Measurements from ENCODE around the gene SLC6A18.

SLC6A18 gene

DNA sequence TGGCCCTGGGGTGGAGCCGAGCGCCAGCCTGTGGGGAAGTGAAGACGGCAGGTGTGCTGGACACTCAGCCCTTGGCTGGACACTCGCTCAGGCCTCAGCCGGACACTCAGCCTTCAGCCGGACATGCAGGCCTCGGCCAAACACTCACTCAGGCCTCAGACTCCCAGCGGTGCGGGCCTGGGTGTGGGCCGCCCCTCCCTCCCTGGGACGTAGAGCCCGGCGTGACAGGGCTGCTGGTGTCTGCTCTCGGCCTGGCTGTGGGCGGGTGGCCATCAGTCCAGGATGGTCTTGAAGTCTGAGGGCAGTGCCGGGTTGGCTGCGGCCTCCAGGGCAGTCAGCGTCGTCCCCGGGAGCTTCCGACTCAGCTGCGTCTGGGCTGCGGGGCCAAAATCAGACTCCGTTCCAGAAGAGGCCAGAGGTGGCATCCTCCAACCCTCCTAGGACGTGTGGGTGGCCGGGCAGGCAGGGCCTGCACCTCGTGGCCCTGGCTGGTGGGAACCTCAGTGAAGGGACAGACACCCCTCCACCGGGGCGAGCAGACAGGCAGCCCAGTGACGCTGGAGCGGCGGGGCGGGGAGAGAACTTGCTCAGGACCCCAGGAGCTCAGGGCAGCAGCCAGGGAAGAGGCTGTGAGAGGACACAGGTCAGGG, 28.4 kb downstream of the SLC6A18 start:
- H3K4me3 ChIP-seq (ENCODE audit: low read length), result no peak overlapping the region
- no peak overlapping the region for H3K9ac ChIP-seq (ENCODE audit: low read length)
- H3K36me3 ChIP-seq (replicated peaks; ENCODE audit: low read depth, low read length), result no peaks in the 10 kb centered on the region

DNA sequence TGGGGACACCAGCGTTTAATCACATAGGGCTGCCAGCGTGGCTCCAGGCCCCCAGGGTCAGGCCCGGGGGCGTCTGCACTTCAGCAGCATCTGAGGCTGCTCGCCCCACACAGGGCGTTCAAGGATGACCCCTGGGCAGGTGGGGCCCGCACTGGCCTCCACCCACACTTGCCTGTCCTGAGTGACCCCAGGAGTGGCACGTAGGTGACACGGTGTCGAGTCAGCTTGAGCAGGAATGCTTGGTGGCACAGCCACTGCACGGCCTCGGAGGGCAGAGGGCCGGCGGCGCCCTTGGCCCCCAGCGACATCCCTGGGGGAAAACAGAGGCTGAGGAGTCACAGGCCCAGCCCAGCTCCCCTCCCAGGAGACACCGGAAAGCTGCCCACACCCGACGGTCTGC, 29.0 kb downstream of the SLC6A18 start:
- Histone ChIP-seq H3K4me1 (ENCODE audit: low read length) (no peaks in the 10 kb centered on the region), H3K9me3 (ENCODE audit: insufficient read depth, low read length) (no peaks in the 10 kb centered on the region), H3K4me2 (ENCODE audit: low read length) (no peak overlapping the region), H3K27me3 (ENCODE audit: low read depth, low read length) (no peaks in the 10 kb centered on the region), H3K4me3 (ENCODE audit: low read length) (no peak overlapping the region), H3K79me2 (ENCODE audit: low read length) (no peaks in the 10 kb centered on the region), H2AFZ (ENCODE audit: low read depth, low read length) (no peak overlapping the region), H3K36me3 (replicated peaks; ENCODE audit: low read depth, low read length) (no peaks in the 10 kb centered on the region), H3K9ac (ENCODE audit: low read length) (no peak overlapping the region), H3K27ac (ENCODE audit: low read length) (no peak overlapping the region), H4K20me1 (ENCODE audit: insufficient read depth, low read length) (no peaks in the 10 kb centered on the region)
- no peak for TF ChIP-seq EZH2phosphoT487 (IDR thresholded peaks at IDR 0.05; ENCODE audit: low read depth)
- TF ChIP-seq, protein P1, sequence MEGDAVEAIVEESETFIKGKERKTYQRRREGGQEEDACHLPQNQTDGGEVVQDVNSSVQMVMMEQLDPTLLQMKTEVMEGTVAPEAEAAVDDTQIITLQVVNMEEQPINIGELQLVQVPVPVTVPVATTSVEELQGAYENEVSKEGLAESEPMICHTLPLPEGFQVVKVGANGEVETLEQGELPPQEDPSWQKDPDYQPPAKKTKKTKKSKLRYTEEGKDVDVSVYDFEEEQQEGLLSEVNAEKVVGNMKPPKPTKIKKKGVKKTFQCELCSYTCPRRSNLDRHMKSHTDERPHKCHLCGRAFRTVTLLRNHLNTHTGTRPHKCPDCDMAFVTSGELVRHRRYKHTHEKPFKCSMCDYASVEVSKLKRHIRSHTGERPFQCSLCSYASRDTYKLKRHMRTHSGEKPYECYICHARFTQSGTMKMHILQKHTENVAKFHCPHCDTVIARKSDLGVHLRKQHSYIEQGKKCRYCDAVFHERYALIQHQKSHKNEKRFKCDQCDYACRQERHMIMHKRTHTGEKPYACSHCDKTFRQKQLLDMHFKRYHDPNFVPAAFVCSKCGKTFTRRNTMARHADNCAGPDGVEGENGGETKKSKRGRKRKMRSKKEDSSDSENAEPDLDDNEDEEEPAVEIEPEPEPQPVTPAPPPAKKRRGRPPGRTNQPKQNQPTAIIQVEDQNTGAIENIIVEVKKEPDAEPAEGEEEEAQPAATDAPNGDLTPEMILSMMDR (IDR thresholded peaks at IDR 0.05; ENCODE audit: low read depth, low read length), result no peak

More for the DNA sequence above, 28.4 kb downstream of the SLC6A18 start:
- Histone ChIP-seq H3K27me3 (ENCODE audit: low read depth, low read length) (no peaks in the 10 kb centered on the region), H2AFZ (ENCODE audit: low read depth, low read length) (no peak overlapping the region), H3K9me3 (ENCODE audit: insufficient read depth, low read length) (no peaks in the 10 kb centered on the region), H3K4me1 (ENCODE audit: low read length) (no peaks in the 10 kb centered on the region), H3K4me2 (ENCODE audit: low read length) (no peak overlapping the region), H3K27ac (ENCODE audit: low read length) (no peak overlapping the region), H3K79me2 (ENCODE audit: low read length) (no peaks in the 10 kb centered on the region), H4K20me1 (ENCODE audit: insufficient read depth, low read length) (no peaks in the 10 kb centered on the region)
- TF ChIP-seq EZH2phosphoT487 (IDR thresholded peaks at IDR 0.05; ENCODE audit: low read depth), result no peak
- TF ChIP-seq, protein P1 (IDR thresholded peaks at IDR 0.05; ENCODE audit: low read depth, low read length), result no peak

DNA sequence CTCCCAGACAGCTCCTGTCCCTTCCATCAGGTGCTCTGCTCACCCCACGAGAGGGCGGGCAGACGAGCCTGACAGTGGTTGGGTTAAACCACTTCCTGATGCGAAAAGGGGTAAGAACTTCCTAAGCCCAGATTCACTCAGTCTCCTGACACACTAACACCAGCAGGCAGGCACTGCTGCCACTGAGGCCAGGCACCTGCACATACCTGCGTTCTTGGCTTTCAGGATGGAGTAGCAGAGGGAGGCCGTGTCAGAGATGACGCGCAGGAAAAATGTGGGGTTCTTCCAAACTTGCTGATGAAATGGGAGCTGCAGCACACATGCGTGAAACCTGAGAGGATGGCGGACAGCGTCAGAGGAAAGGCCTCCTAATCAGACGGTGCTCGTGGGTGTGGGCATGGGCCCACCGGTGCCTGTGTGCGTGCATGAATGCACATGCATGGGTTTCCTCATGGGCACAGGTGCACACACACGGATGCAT, 29.9 kb downstream of the SLC6A18 start:
- TF ChIP-seq, protein P1 (IDR thresholded peaks at IDR 0.05; ENCODE audit: low read depth, low read length), result no peak
- TF ChIP-seq EZH2phosphoT487 (IDR thresholded peaks at IDR 0.05; ENCODE audit: low read depth), result no peak

DNA sequence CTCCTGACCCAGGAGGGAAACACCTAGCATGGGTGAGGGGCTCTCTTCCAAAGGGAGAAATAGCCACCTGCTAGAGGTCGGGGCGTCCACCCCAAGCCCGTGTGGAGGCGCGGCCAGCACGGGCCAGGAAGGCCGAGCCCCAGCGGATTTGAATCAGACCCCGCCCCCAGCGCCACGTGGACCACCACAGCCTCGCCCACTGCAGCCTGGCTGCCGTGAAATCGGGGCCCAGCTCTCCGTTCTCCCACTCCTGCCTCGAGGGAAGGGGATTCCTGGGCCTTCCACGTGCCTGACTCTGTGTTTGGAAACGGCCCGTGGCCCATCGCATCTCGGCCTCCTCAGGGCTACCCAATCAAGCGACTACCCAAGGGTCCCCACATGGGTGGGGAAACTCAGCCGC, 31.6 kb downstream of the SLC6A18 start:
- no peaks in the 10 kb centered on the region for H4K20me1 ChIP-seq (ENCODE audit: insufficient read depth, low read length)
- no peaks in the 10 kb centered on the region for H3K9me3 ChIP-seq (ENCODE audit: insufficient read depth, low read length)
- H2AFZ ChIP-seq (ENCODE audit: low read depth, low read length), result no peak overlapping the region
- no peak overlapping the region for H3K4me2 ChIP-seq (ENCODE audit: low read length)
- no peak for TF ChIP-seq EZH2phosphoT487 (IDR thresholded peaks at IDR 0.05; ENCODE audit: low read depth)
- TF ChIP-seq, protein P1 (IDR thresholded peaks at IDR 0.05; ENCODE audit: low read depth, low read length), result no peak
- H3K36me3 ChIP-seq (replicated peaks; ENCODE audit: low read depth, low read length), result no peaks in the 10 kb centered on the region
- H3K27ac ChIP-seq (ENCODE audit: low read length), result no peak overlapping the region
- no peaks in the 10 kb centered on the region for H3K79me2 ChIP-seq (ENCODE audit: low read length)
- no peak overlapping the region for H3K9ac ChIP-seq (ENCODE audit: low read length)
- H3K4me3 ChIP-seq (ENCODE audit: low read length), result no peak overlapping the region
- H3K4me1 ChIP-seq (ENCODE audit: low read length), result no peaks in the 10 kb centered on the region
- H3K27me3 ChIP-seq (ENCODE audit: low read depth, low read length), result no peaks in the 10 kb centered on the region

More for the DNA sequence above, 29.9 kb downstream of the SLC6A18 start:
- Histone ChIP-seq H2AFZ (ENCODE audit: low read depth, low read length) (no peak overlapping the region), H3K27ac (ENCODE audit: low read length) (no peak overlapping the region), H3K4me3 (ENCODE audit: low read length) (no peak overlapping the region), H3K36me3 (replicated peaks; ENCODE audit: low read depth, low read length) (no peaks in the 10 kb centered on the region), H3K9me3 (ENCODE audit: insufficient read depth, low read length) (no peaks in the 10 kb centered on the region), H3K4me1 (ENCODE audit: low read length) (no peaks in the 10 kb centered on the region), H3K4me2 (ENCODE audit: low read length) (no peak overlapping the region), H4K20me1 (ENCODE audit: insufficient read depth, low read length) (no peaks in the 10 kb centered on the region), H3K9ac (ENCODE audit: low read length) (no peak overlapping the region), H3K79me2 (ENCODE audit: low read length) (no peaks in the 10 kb centered on the region), H3K27me3 (ENCODE audit: low read depth, low read length) (no peaks in the 10 kb centered on the region)

Data from OCI-LY3 (cell line).